ENCODE data around the gene ZNF775. TPM values are rescaled to one million over a fixed set of nuclear protein-coding genes. Genes with fewer than 3 reads are reported as not detected.

ZNF775 gene
- total RNA-seq, 1 donor, result 0.94 TPM

DNA sequence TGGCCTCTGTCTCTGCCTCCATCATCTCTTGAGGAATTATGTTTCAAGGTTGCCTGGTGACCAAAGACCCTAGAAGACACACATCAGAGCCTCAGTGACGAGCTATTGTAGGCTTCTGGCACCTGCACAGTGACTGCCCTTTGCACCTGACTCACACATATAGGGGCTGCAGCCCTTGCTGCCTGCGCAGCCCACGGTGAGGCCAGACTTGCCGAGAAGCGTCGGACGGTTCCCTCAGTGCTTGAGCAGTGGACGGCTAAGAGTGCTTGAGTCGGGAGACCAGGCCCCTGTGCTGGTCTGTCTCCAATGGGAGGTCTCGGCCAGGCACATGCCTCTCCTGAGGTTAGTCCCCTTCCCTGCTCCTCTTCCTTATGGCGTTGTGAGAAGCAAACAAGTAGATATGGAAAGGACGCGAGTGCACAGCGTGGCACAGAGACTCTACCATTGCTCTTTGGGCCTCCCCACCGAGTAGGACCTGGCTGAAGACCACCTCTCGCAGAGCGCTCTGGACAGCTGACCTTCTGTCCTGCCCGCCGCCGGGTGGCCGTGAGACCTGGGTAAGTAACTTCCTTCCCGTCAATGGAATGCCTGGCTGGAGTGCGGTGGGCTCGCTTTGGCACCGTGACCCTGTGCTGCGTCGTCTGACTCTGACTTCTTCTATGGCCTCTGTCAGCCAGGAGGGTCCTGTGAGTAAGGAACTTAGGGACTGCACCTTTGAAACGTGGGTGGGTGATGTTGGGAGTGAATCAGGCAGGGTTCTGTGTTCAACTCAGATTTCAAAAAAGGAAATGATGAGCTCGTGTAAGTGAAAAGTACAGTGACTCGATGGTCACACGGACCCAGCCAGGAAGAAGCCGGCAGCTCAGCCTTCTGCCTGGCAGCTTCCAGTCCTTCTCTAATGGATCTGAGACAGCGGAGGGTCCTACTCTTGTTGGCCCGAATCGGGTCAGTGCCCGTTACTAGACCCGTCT, 33.7 kb downstream of the ZNF775 start:
- Histone ChIP-seq H3K9me3 (ENCODE audit: low read depth, low read length) (no peaks in the 10 kb centered on the region), H3K27me3 (ENCODE audit: insufficient read depth, low read length) (no peaks in the 10 kb centered on the region), H3K4me1 (ENCODE audit: insufficient read depth, low read length) (peaks cover under 1% of the 10 kb centered on the region), H3K4me3 (ENCODE audit: low read length) (no peak overlapping the region)

DNA sequence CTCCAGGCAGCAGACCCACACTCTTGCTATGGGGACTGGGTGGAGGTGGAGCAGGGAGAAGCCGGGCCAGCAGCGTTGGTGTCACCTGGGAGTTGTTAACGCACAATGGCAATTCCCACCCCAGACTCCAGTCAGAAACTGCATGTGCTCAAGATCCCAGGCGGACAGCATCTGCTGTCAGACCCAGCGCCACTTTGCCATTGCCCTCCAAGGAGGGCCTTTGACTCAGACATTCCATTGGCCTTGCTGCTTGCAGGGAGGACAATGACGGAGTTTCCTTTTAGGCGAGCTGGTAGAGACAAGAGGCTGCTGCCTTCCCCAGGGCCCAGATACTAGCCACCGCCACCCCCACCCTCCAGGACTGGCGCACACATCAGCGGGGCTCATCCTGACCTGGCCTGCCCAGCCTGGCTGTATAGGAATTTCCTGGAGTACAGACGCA, 34.5 kb downstream of the ZNF775 start:
- Histone ChIP-seq H3K4me3 (ENCODE audit: low read length) (no peak overlapping the region), H3K27me3 (ENCODE audit: insufficient read depth, low read length) (no peaks in the 10 kb centered on the region), H3K9me3 (ENCODE audit: low read depth, low read length) (no peaks in the 10 kb centered on the region), H3K4me1 (ENCODE audit: insufficient read depth, low read length) (no peaks in the 10 kb centered on the region)

DNA sequence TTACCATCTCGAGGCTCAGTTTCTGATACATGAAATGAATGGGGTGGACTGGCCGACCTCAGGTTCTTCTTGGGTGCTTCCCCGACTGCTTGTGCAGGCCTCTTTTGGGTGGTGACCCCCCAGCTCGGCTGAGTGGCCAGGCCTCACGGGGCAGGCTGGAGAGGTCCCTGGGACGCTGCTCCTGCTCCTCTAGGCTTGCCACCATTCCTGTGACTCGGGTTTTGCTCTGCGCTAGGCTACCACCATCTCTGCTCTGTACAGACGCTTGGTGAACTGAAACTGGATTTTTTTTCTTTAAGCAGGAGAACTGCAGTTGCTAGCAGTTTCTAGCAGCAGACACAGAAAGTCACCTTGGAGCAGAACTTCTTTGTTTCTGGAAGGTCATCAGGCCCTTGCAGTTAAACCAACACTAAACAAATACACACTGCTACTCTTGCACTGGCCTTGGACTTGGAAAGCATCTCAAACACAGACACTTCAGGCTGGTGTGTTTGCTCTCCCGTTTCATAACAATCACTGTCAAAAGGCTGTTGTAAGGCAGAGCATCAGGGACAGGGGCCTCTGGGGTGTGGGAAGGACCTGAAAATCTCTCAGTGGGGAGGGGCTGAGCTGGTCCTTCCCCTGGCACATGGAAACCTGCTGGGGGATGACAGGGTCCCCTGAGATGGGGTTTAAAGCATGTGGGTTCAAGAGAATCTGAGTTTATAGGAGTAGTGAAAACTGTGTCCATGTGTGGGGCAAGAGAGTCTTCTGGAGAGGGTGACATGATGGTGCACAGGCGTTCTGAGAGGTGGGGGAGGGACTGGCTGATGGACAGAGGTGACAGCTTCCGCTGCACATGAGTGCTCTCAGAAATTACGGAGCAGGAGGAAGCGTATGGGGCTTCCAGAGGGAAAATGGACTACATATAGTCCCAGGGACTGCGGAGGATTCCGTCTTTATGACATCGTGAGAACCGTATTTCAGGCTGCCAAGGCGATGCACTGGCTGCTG, 36.3 kb downstream of the ZNF775 start:
- no peaks in the 10 kb centered on the region for H3K4me1 ChIP-seq (ENCODE audit: insufficient read depth, low read length)

DNA sequence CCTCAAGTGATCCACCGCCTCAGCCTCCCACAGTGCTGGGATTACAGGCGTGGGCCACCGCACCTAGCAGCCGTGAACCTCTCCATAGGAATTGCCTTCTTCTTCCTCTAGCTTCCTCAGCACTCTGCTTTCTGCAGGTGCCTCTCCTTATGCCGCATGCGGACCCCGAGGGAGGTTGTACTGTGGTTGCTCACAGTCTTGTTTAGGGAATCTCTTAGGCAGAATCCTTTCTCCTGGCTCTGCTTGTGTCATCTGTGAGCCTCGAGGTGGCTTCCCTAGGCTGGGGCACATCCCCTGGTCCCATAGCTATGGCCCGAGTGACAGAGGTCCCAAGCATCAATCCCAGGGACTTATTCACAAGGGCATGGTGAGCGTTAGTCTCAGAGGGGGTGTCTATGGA, 38.1 kb downstream of the ZNF775 start:
- Histone ChIP-seq H3K4me1 (ENCODE audit: insufficient read depth, low read length) (peaks cover 5% of the 10 kb centered on the region), H3K27me3 (ENCODE audit: insufficient read depth, low read length) (no peaks in the 10 kb centered on the region), H3K4me3 (ENCODE audit: low read length) (no peak overlapping the region), H3K9me3 (ENCODE audit: low read depth, low read length) (no peaks in the 10 kb centered on the region)

More for the DNA sequence above, 36.3 kb downstream of the ZNF775 start:
- Histone ChIP-seq H3K4me3 (ENCODE audit: low read length) (no peak overlapping the region), H3K9me3 (ENCODE audit: low read depth, low read length) (no peaks in the 10 kb centered on the region), H3K27me3 (ENCODE audit: insufficient read depth, low read length) (no peaks in the 10 kb centered on the region)

DNA sequence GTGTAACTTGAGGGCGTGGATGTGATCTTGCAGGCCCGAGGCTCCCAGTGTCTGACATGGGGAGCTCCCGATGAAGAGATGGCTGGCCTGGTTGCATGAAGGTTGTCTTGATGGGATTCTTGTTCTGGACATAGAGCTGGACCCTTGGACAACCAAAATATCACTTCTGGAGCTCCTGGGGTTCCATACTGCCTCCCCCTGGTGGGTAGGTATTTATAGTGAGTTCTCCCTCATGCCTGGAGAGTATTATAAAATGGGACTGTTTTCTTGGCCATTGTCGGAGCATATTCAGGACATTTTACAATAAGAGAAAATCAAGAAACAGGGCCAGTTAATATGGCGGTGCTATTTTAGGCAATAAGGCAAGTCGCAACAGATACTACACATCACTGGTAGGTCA, 38.7 kb downstream of the ZNF775 start:
- peaks cover 5% of the 10 kb centered on the region for H3K4me1 ChIP-seq (ENCODE audit: insufficient read depth, low read length)
- H3K27me3 ChIP-seq (ENCODE audit: insufficient read depth, low read length), result no peaks in the 10 kb centered on the region
- H3K9me3 ChIP-seq (ENCODE audit: low read depth, low read length), result no peaks in the 10 kb centered on the region
- H3K4me3 ChIP-seq (ENCODE audit: low read length), result no peak overlapping the region

DNA sequence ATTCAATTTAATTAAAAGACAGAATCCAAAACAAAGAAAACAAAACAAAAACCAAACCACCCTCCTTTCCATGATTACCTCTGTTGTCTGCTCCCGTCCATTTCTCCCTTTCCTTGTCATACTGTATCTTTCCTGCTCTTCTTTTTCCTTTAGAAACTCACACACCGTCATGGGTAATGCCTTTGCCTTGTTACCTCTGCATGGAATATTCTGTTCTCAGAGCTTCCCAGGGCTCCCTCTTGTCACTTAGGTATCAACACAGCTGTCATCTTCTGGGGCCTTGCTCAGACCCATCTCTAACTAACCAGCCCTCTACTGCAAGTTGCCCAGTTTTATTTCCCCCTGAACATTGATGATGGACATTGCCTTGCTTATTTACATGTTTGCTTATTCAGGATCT, 41.1 kb downstream of the ZNF775 start:
- Histone ChIP-seq H3K27me3 (ENCODE audit: insufficient read depth, low read length) (no peaks in the 10 kb centered on the region), H3K9me3 (ENCODE audit: low read depth, low read length) (no peaks in the 10 kb centered on the region), H3K4me1 (ENCODE audit: insufficient read depth, low read length) (peaks cover 5% of the 10 kb centered on the region), H3K4me3 (ENCODE audit: low read length) (no peak overlapping the region)

DNA sequence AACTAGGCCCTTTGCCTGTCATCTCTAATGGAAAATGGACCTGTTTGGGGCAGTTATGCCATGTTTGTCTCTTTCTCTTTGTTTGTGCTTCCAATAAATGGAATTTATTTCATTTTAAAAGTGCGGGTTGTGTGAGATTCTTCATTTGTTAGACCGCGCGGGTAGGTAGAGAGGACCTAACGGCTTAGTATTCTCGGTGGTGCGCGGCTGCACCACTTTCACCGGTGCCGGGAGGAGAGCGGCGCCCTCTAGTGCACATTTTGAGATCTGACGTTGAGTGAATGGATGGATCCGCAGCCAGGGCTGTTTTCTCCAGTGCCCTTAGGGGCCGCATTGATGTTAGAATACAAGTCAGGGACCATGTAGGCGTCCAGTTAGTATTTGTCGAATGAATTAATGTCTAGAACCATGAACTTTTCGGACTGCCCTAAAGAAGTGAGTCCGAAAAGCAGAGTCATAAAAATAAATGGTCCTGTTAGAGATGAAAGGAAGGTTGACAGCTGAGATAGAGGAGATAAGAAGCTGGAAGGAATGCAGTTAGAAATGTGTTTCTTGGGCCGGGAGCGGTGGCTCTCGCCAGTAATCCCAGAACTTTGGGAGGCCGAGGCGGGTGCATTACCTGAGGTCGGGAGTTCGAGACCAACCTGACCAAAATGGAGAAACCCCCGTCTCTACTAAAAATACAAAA, 42.0 kb downstream of the ZNF775 start:
- H3K4me3 ChIP-seq (ENCODE audit: low read length), result no peak overlapping the region
- no peaks in the 10 kb centered on the region for H3K27me3 ChIP-seq (ENCODE audit: insufficient read depth, low read length)
- peaks cover 5% of the 10 kb centered on the region for H3K4me1 ChIP-seq (ENCODE audit: insufficient read depth, low read length)
- H3K9me3 ChIP-seq (ENCODE audit: low read depth, low read length), result no peaks in the 10 kb centered on the region

DNA sequence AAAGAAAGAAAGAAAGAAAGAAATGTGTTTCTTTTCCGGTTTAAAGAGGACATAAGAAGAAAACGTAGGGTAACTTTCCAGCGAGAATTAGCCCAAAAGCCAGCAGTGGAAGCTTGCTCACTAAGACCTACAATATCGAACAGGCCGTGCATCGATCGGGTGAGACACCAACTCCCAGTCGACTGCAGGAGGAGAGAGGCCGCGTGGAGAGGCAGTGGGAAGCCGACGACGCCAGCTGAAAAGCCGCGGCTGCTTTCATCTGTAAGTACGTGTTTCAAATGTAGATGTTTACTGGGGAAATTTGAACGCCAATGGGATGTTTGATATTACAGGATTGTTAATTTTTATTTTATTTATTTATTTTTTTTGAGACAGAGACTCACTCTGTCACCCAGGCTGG, 42.7 kb downstream of the ZNF775 start:
- Histone ChIP-seq H3K9me3 (ENCODE audit: low read depth, low read length) (no peaks in the 10 kb centered on the region), H3K4me1 (ENCODE audit: insufficient read depth, low read length) (peaks cover 5% of the 10 kb centered on the region), H3K27me3 (ENCODE audit: insufficient read depth, low read length) (no peaks in the 10 kb centered on the region), H3K4me3 (ENCODE audit: low read length) (no peak overlapping the region)

DNA sequence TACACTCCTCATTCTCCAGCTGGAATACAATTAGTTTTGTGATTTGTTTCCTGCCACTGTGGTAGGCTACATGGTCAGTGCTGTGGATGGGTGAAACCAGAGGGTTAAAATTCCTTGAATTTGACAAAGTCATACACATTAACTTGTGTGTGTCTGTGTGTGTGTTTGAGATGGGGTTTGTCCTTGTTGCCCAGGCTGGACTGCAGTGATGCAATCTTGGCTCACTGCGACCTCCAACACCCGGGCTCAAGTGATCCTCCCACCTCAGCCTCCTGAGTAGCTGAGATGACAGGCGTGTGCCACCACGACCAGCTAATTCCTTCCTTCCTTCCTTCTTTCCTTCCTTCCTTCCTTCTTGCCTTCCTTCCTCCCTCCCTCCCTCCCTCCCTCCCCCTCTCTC, 46.5 kb downstream of the ZNF775 start:
- Histone ChIP-seq H3K4me1 (ENCODE audit: insufficient read depth, low read length) (peaks cover 10% of the 10 kb centered on the region), H3K4me3 (ENCODE audit: low read length) (no peak overlapping the region), H3K27me3 (ENCODE audit: insufficient read depth, low read length) (no peaks in the 10 kb centered on the region), H3K9me3 (ENCODE audit: low read depth, low read length) (no peaks in the 10 kb centered on the region)

DNA sequence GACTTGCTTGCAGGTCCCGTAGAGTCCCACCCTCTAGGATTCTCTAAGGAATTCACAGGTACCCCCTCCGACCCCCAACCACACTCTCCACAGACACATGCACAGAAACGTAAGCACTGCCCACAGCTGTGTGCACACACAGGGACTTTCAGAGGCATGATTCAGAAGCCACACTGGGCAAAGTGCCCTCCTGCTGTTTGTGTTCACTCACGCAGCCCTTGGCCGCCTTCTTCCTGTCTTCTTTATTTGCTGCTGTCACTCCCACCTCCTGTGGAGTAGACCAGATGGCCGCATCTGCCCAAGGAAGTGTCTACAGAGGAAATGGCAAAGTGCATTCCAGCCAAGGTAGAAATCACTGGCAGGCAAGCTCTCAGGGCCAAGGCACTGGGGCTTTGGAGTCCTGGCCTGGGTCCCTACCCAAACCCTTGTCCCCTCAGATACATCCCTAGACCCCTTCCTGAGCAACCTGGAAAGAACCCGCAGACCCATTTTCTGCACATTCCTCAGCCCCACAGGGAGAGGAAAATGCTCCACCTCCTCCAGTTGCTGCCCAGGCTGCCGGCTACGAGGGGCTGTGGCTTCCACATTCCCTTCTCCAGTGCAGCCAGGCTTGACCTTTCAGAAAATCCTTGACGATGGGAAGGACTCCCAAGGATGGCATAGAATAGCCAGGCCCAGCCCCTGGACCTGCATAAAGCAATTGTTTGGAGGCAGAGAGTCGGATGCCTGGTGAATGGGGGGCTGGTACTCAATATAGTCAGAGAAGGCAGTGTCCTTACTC, 49.7 kb downstream of the ZNF775 start:
- H3K4me1 ChIP-seq (ENCODE audit: insufficient read depth, low read length), result peaks cover 22% of the 10 kb centered on the region
- H3K4me3 ChIP-seq (ENCODE audit: low read length), result no peak overlapping the region
- H3K9me3 ChIP-seq (ENCODE audit: low read depth, low read length), result no peaks in the 10 kb centered on the region
- H3K27me3 ChIP-seq (ENCODE audit: insufficient read depth, low read length), result no peaks in the 10 kb centered on the region

DNA sequence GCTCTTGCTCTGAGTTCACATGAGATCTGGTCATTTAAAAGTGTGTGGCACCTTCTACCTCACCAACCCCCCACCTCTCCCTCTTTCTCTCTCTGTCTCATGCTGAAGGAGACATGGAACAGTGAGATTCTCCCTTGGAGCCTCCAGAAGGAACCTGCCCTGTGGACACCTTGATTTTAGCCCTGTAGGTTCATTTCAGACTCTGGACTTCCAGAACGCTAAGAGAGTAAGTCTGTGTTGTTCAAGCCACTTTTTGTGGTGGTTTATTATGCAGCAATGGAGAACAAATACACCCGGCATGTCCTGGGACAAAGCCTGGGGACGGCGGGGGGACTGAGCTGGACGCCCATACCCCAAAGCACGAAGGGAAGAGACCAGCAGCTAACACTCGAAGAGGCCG, 50.6 kb downstream of the ZNF775 start:
- H3K4me3 ChIP-seq (ENCODE audit: low read length), result no peak overlapping the region
- H3K9me3 ChIP-seq (ENCODE audit: low read depth, low read length), result no peaks in the 10 kb centered on the region
- H3K4me1 ChIP-seq (ENCODE audit: insufficient read depth, low read length), result peaks cover 30% of the 10 kb centered on the region
- no peaks in the 10 kb centered on the region for H3K27me3 ChIP-seq (ENCODE audit: insufficient read depth, low read length)

DNA sequence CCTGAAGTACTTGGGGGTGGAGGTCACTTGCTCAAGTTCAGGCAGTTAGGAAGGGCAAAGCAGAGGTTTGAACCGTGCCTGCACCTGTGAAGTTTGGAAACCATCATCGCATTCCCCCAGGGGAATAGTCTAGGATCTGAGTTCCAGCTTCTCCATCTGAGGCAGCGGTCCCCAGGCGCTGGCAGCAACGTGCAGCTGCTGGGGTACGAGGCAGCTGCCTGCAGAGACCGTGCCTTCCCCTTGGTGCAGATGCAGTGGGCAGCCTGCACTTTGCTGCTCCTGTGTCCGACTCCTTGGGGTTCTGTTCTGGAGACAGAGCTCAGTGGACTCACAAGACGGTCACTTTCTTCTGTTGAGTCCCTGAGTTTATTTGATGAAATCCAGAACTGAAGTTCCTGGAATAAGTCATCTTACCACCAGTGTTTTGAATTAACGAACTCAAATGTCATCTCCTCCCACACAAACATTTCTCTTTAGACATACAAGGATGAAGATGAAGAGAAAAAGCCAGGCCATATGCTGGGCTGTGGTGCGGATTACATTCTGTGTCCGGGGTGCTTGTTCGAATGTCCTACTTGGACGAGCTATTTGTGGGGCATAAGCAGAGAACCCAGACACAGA, 51.4 kb downstream of the ZNF775 start:
- no peak overlapping the region for H3K4me3 ChIP-seq (ENCODE audit: low read length)
- no peaks in the 10 kb centered on the region for H3K27me3 ChIP-seq (ENCODE audit: insufficient read depth, low read length)
- peaks cover 39% of the 10 kb centered on the region for H3K4me1 ChIP-seq (ENCODE audit: insufficient read depth, low read length)
- H3K9me3 ChIP-seq (ENCODE audit: low read depth, low read length), result no peaks in the 10 kb centered on the region

DNA sequence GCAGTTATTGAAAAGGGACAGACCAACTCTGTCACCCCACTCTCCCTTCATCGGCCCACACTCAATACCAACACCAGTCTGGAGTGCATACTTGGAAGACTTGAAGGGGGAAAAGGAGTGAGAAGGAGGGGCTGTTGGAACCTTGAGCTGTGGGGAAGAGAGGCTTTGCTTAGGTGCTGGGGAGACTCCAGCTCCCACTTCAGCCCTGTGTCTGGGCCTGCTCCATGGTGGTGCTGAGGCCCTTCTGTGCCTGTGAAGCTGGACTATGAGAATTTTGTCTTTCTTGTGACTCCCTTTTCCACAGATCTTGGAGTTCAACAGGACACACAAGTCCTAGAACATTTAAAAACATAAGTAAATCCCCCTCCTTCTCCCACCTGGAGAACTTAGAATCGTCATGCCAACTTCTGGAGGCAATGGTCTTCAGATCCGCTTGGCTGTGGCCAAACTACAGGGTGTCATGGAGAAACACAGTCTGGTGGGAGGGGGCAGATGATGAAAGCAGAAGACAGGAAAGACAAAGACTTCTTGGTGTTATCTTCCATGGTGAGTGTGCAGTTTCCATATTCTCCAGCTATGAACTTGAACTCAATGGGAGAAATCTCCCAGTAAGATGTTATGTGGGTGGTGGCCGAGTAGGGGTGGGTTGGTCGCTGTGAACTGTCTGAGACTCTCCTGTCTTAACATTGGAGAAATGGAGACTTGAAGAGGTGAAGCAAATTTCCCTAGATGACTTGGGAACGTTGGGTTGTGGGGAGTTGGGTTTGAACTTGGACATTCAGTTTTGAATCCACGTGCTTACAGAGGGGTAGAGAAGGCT, 52.9 kb downstream of the ZNF775 start:
- H3K27me3 ChIP-seq (ENCODE audit: insufficient read depth, low read length), result no peaks in the 10 kb centered on the region
- no peak overlapping the region for H3K4me3 ChIP-seq (ENCODE audit: low read length)
- peaks cover 47% of the 10 kb centered on the region for H3K4me1 ChIP-seq (ENCODE audit: insufficient read depth, low read length)
- no peaks in the 10 kb centered on the region for H3K9me3 ChIP-seq (ENCODE audit: low read depth, low read length)
